ENCODE data around the gene BMF. TPM values are rescaled to one million over a fixed set of nuclear protein-coding genes. Genes with fewer than 3 reads are reported as not detected.

BMF gene
- total and polyA plus RNA-seq, 2 donors (not counting 3 experiments of a cell fraction or from before 2014, with no cell fraction given): 8.6 to 9.8 TPM

DNA sequence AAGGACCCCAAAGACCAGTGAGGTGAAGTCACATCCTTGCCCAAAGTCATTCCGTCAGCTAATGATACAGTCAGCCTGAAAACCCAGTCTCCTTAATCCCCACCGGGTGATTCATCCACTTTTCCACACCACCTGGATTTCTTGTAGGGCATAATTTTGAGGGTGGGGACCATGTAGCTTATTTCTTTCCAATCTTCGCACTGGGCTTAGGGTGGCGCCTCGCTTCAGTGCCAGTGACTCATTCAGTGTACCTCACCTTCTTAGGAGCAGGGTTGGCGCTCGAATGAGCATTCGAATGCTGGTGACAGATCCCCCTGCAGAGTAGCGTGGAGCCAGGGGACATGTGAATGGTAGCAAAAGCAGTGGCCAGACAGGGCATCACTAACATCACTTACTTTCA lies 24.0 kb downstream of the BMF start:
- Histone ChIP-seq H4K20me1 (replicated peaks; ENCODE audit: control insufficient read depth, extremely low read depth, insufficient read depth, low read length) (no peaks in the 10 kb centered on the region), H3K27me3 (ENCODE audit: control insufficient read depth in 2 of 2, insufficient read depth in 2 of 2, low read length in 2 of 2) (no peaks in the 10 kb centered on the region), H3K9me3 (replicated peaks; ENCODE audit: control insufficient read depth, insufficient read depth, low read length) (no peaks in the 10 kb centered on the region), H3K4me1 (ENCODE audit: control insufficient read depth, extremely low read depth, insufficient read depth, low read length) (peaks cover 28% of the 10 kb centered on the region), H3K79me2 (ENCODE audit: control insufficient read depth, insufficient read depth, low read length) (no peaks in the 10 kb centered on the region), H3K9me1 (replicated peaks; ENCODE audit: control insufficient read depth, extremely low read depth, insufficient read depth, low read length) (no peaks in the 10 kb centered on the region), H3K27ac (ENCODE audit: insufficient read depth, low read depth, low read length) (no peak overlapping the region), H3K9ac (replicated peaks; ENCODE audit: extremely low read depth, insufficient read depth, low read length) (no peak overlapping the region), H2AFZ (ENCODE audit: low read depth, low read length) (no peak overlapping the region), H3K36me3 (ENCODE audit: control insufficient read depth in 2 of 2, extremely low read depth in 1 of 2, insufficient read depth in 2 of 2, low read length in 2 of 2) (no peaks in the 10 kb centered on the region), H3K4me3 (replicated peaks in 1 of 3; ENCODE audit: insufficient read depth in 1 of 3, low read depth in 1 of 3, low read length in 3 of 3) (no peak overlapping the region), H3K4me2 (ENCODE audit: insufficient read depth, low read length) (no peak overlapping the region)
- no TSS peak for BruUV-seq (replicated peaks)
- TF ChIP-seq, protein P1, sequence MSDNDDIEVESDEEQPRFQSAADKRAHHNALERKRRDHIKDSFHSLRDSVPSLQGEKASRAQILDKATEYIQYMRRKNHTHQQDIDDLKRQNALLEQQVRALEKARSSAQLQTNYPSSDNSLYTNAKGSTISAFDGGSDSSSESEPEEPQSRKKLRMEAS (IDR thresholded peaks at IDR 0.05; ENCODE audit: insufficient read depth, insufficient read length): no peak
- TF ChIP-seq, protein P2, sequence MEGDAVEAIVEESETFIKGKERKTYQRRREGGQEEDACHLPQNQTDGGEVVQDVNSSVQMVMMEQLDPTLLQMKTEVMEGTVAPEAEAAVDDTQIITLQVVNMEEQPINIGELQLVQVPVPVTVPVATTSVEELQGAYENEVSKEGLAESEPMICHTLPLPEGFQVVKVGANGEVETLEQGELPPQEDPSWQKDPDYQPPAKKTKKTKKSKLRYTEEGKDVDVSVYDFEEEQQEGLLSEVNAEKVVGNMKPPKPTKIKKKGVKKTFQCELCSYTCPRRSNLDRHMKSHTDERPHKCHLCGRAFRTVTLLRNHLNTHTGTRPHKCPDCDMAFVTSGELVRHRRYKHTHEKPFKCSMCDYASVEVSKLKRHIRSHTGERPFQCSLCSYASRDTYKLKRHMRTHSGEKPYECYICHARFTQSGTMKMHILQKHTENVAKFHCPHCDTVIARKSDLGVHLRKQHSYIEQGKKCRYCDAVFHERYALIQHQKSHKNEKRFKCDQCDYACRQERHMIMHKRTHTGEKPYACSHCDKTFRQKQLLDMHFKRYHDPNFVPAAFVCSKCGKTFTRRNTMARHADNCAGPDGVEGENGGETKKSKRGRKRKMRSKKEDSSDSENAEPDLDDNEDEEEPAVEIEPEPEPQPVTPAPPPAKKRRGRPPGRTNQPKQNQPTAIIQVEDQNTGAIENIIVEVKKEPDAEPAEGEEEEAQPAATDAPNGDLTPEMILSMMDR (IDR thresholded peaks at IDR 0.05; ENCODE audit: extremely low read depth in 1 of 2, insufficient read depth in 1 of 2, low read depth in 1 of 2, low read length in 2 of 2): no peak
- no peak for TF ChIP-seq POLR2AphosphoS5 (IDR thresholded peaks at IDR 0.05; ENCODE audit: insufficient read depth, low read depth, low read length)
- TF ChIP-seq EZH2 (IDR thresholded peaks at IDR 0.05; ENCODE audit: borderline replicate concordance, low read depth, low read length, severe bottlenecking): no peak
- no peak for TF ChIP-seq MYC (IDR thresholded peaks at IDR 0.05; ENCODE audit: low read depth, low read length)
- no peak for TF ChIP-seq GATA2 (IDR thresholded peaks at IDR 0.05; ENCODE audit: insufficient read depth, insufficient read length, low read depth, low read length)
- no peak for TF ChIP-seq FOS (IDR thresholded peaks at IDR 0.05; ENCODE audit: borderline replicate concordance, insufficient read depth, low read length)
- TF ChIP-seq POLR2A (IDR thresholded peaks at IDR 0.05; ENCODE audit: low read depth, low read length): no peak
- no peak for TF ChIP-seq JUN (IDR thresholded peaks at IDR 0.05; ENCODE audit: borderline replicate concordance, insufficient read depth, insufficient read length, low read depth)
- intact Hi-C loops (cut with micrococcal nuclease) (no loop called here), dilution Hi-C loops (cut with MboI; ENCODE audit: extremely low pct_ligation_motif_present, low sequenced_read_pairs) (no loop called here)
- POLR2A ChIA-PET: no interaction called here
- CTCF ChIA-PET: no interaction called here
- DNase-seq (ENCODE audit: low read depth, low spot score) (no peak), FAIRE-seq (no peak)

Measured in endothelial cell of umbilical vein (primary cell).